Neural progenitor cell (in vitro differentiated cells): ENCODE data around the gene SPTB. TPM values are rescaled to one million over a fixed set of nuclear protein-coding genes. Genes with fewer than 3 reads are reported as not detected.

Source experiments
- DNase-seq: peaks from one replicate; pipeline ENCODE4 v3.0.0-alpha.2; 2016; ENCODE audit warnings: low spot score
- H2AFZ ChIP-seq: fragments of 200-600 bp; sonication (generic); replicated peaks from 2 replicates; pipeline ENCODE4 v1.6.1; 2016; ENCODE audit warnings: antibody characterized with exemption
- H3F3A ChIP-seq: fragments of 200-600 bp; sonication (generic); 2 replicates; pipeline ENCODE4 v1.6.1; 2016; ENCODE audit warnings: antibody characterized with exemption, low read depth
- H3K27ac ChIP-seq: fragments of 200-600 bp; sonication (generic); 2 replicates; pipeline ENCODE4 v1.5.1; 2016; ENCODE audit warnings: mild to moderate bottlenecking
- H3K27me3 ChIP-seq: fragments of 200-600 bp; sonication (generic); 2 replicates; pipeline ENCODE4 v1.6.1; 2016; ENCODE audit warnings: mild to moderate bottlenecking, moderate library complexity
- H3K36me3 ChIP-seq: fragments of 200-600 bp; sonication (generic); 2 replicates; pipeline ENCODE4 v1.5.1; 2016
- H3K4me1 ChIP-seq: fragments of 200-600 bp; sonication (generic); 2 replicates; pipeline ENCODE4 v1.6.1; 2016; ENCODE audit warnings: mixed run types
- H3K4me2 ChIP-seq: fragments of 200-600 bp; sonication (generic); 2 replicates; pipeline ENCODE4 v1.6.1; 2016
- H3K4me3 ChIP-seq: fragments of 200-600 bp; sonication (generic); 2 replicates; pipeline ENCODE4 v1.5.1; 2016
- H3K79me2 ChIP-seq: fragments of 200-600 bp; sonication (generic); 2 replicates; pipeline ENCODE4 v1.6.1; 2016; ENCODE audit warnings: low read depth
- H3K9ac ChIP-seq: fragments of 200-600 bp; sonication (generic); 2 replicates; pipeline ENCODE4 v1.6.1; 2016
- H3K9me3 ChIP-seq: fragments of 200-600 bp; sonication (generic); 2 replicates; pipeline ENCODE4 v1.5.1; 2016; ENCODE audit warnings: low read depth
- H4K20me1 ChIP-seq: fragments of 200-600 bp; sonication (generic); 2 replicates; pipeline ENCODE4 v1.6.1; 2016; ENCODE audit warnings: low read depth
- H3K27ac Mint-ChIP-seq: 3 replicates; pipeline ENCODE4 v1.8.0; 2021; ENCODE audit warnings: mixed read lengths
- H3K27me3 Mint-ChIP-seq: 2 replicates; pipeline ENCODE4 v1.8.0; 2022; ENCODE audit warnings: low read depth, mild to moderate bottlenecking, inconsistent platforms, moderate library complexity, mixed read lengths; ENCODE audit not compliant: insufficient read depth
- H3K36me3 Mint-ChIP-seq: 3 replicates; pipeline ENCODE4 v1.8.0; 2021; ENCODE audit warnings: mixed read lengths
- H3K4me1 Mint-ChIP-seq: 3 replicates; pipeline ENCODE4 v1.8.0; 2021; ENCODE audit warnings: mixed read lengths
- H3K4me3 Mint-ChIP-seq: 3 replicates; pipeline ENCODE4 v1.8.0; 2021; ENCODE audit warnings: mild to moderate bottlenecking, moderate library complexity, mixed read lengths
- H3K9me3 Mint-ChIP-seq: 3 replicates; pipeline ENCODE4 v1.8.0; 2020; ENCODE audit warnings: mixed read lengths
- CTCF ChIP-seq: fragments of 200-600 bp; sonication (generic); IDR thresholded peaks from 2 replicates; pipeline ENCODE4 v1.5.1; 2017; ENCODE audit warnings: antibody characterized with exemption, mild to moderate bottlenecking
- EZH2 ChIP-seq: fragments of 200-600 bp; sonication (generic); IDR thresholded peaks from 2 replicates; pipeline ENCODE4 v1.6.1; 2017; ENCODE audit warnings: antibody characterized with exemption, mild to moderate bottlenecking, moderate library complexity
- EZH2phosphoT487 ChIP-seq: fragments of 200-600 bp; sonication (generic); IDR thresholded peaks from 2 replicates; pipeline ENCODE4 v1.6.1; 2017; ENCODE audit warnings: antibody characterized with exemption
- total RNA-seq: library from RNA; depleted of rRNA; stranded (reverse); fragments of >200 nt; gene quantifications from 2 replicates; pipeline ENCODE4 v1.2.3, GENCODE V29; 2015; ENCODE audit warnings: low replicate concordance

SPTB gene
- total RNA-seq, 1 donor from 2014 or later: 0.09 TPM

- H3K9ac ChIP-seq: no peak overlapping the region
- H3K27me3 ChIP-seq: no peaks in the 10 kb centered on the region
- H4K20me1 ChIP-seq: no peaks in the 10 kb centered on the region
- Mint-ChIP-seq H3K9me3 (no peaks in the 10 kb centered on the region), H3K4me1 (peaks cover 9% of the 10 kb centered on the region), H3K27ac (no peak overlapping the region), H3K36me3 (no peaks in the 10 kb centered on the region), H3K4me3 (no peak overlapping the region), H3K27me3 (peaks cover 17% of the 10 kb centered on the region)
- H3K9me3 ChIP-seq: no peaks in the 10 kb centered on the region
- no peaks in the 10 kb centered on the region for H3F3A ChIP-seq
- H3K79me2 ChIP-seq: no peaks in the 10 kb centered on the region
- H3K4me3 ChIP-seq: no peak overlapping the region
- no peak overlapping the region for H3K4me2 ChIP-seq
- no peaks in the 10 kb centered on the region for H3K36me3 ChIP-seq
- TF ChIP-seq CTCF (no peak), EZH2 (no peak)
- no peak for DNase-seq
- no peak overlapping the region for H3K27ac ChIP-seq
- no peak overlapping the region for H2AFZ ChIP-seq
- no peaks in the 10 kb centered on the region for H3K4me1 ChIP-seq
Measured at GRCh38 chr14:64818151-64818550, 61.6 kb downstream of the SPTB start.

- peaks cover 2% of the 10 kb centered on the region for H3K4me1 ChIP-seq
- peaks cover 3% of the 10 kb centered on the region for H3F3A ChIP-seq
- H3K4me2 ChIP-seq: no peak overlapping the region
- TF ChIP-seq CTCF: no peak
- no peak for TF ChIP-seq EZH2
- no peak for TF ChIP-seq EZH2phosphoT487
- Mint-ChIP-seq H3K27me3 (peaks cover 14% of the 10 kb centered on the region), H3K9me3 (no peaks in the 10 kb centered on the region), H3K27ac (no peak overlapping the region), H3K36me3 (no peaks in the 10 kb centered on the region), H3K4me3 (no peak overlapping the region), H3K4me1 (peaks cover 6% of the 10 kb centered on the region)
- H3K36me3 ChIP-seq: no peaks in the 10 kb centered on the region
- H3K4me3 ChIP-seq: no peak overlapping the region
- no peak for DNase-seq
- no peaks in the 10 kb centered on the region for H3K27me3 ChIP-seq
- no peak overlapping the region for H3K27ac ChIP-seq
- no peaks in the 10 kb centered on the region for H4K20me1 ChIP-seq
- no peak overlapping the region for H3K9ac ChIP-seq
- no peak overlapping the region for H2AFZ ChIP-seq
- no peaks in the 10 kb centered on the region for H3K79me2 ChIP-seq
- no peaks in the 10 kb centered on the region for H3K9me3 ChIP-seq
Measured at GRCh38 chr14:64817631-64818030, 62.1 kb downstream of the SPTB start.

- H3K9me3 Mint-ChIP-seq: no peaks in the 10 kb centered on the region
- H2AFZ ChIP-seq: no peak overlapping the region
- DNase-seq: no peak
- no peaks in the 10 kb centered on the region for H4K20me1 ChIP-seq
- H3K9me3 ChIP-seq: no peaks in the 10 kb centered on the region
- no peak overlapping the region for H3K27ac Mint-ChIP-seq
- peaks cover 7% of the 10 kb centered on the region for H3K4me1 ChIP-seq
- no peak overlapping the region for H3K4me2 ChIP-seq
- H3K4me3 ChIP-seq: no peak overlapping the region
- peaks cover 4% of the 10 kb centered on the region for H3F3A ChIP-seq
- no peak for TF ChIP-seq EZH2phosphoT487
- H3K27ac ChIP-seq: no peak overlapping the region
- H3K9ac ChIP-seq: no peak overlapping the region
- H3K36me3 Mint-ChIP-seq: no peaks in the 10 kb centered on the region
- H3K79me2 ChIP-seq: no peaks in the 10 kb centered on the region
- H3K27me3 Mint-ChIP-seq: peaks cover 9% of the 10 kb centered on the region
- no peaks in the 10 kb centered on the region for H3K36me3 ChIP-seq
- no peaks in the 10 kb centered on the region for H3K27me3 ChIP-seq
- peaks cover 2% of the 10 kb centered on the region for H3K4me1 Mint-ChIP-seq
- no peak overlapping the region for H3K4me3 Mint-ChIP-seq
Measured at GRCh38 chr14:64816221-64816783, 63.4 kb downstream of the SPTB start.

GRCh38 chr14:64815257-64815656, 64.5 kb downstream of the SPTB start:
- no peaks in the 10 kb centered on the region for H3K9me3 ChIP-seq
- no peaks in the 10 kb centered on the region for H4K20me1 ChIP-seq
- Mint-ChIP-seq H3K36me3 (no peaks in the 10 kb centered on the region), H3K4me3 (no peak overlapping the region), H3K9me3 (no peaks in the 10 kb centered on the region), H3K4me1 (peaks cover 2% of the 10 kb centered on the region), H3K27me3 (peaks cover 5% of the 10 kb centered on the region), H3K27ac (no peak overlapping the region)
- no peak for DNase-seq
- H3K27ac ChIP-seq: no peak overlapping the region
- no peak overlapping the region for H3K9ac ChIP-seq
- H3K27me3 ChIP-seq: no peaks in the 10 kb centered on the region
- TF ChIP-seq EZH2phosphoT487 (no peak), EZH2 (no peak), CTCF (no peak)
- no peak overlapping the region for H3K4me3 ChIP-seq
- H3F3A ChIP-seq: peaks cover 4% of the 10 kb centered on the region
- H3K36me3 ChIP-seq: no peaks in the 10 kb centered on the region
- H2AFZ ChIP-seq: no peak overlapping the region
- H3K79me2 ChIP-seq: no peaks in the 10 kb centered on the region
- peaks cover 7% of the 10 kb centered on the region for H3K4me1 ChIP-seq
- no peak overlapping the region for H3K4me2 ChIP-seq
